ENCODE measurements around the gene LRRN4. TPM values are rescaled to one million over a fixed set of nuclear protein-coding genes. Genes with fewer than 3 reads are reported as not detected.
A peak's percentile ranks its signal among the peaks of the same experiment; 100 is the strongest.

The LRRN4 gene
- total RNA-seq, 2 donors from 2014 or later, result 15.0 to 36.7 TPM

- Histone ChIP-seq H3K4me3 (no peak overlapping the region), H3K9me3 (no peaks in the 10 kb centered on the region), H3K4me1 (no peaks in the 10 kb centered on the region), H3K27ac (no peak overlapping the region), H3K27me3 (no peaks in the 10 kb centered on the region), H3K36me3 (no peaks in the 10 kb centered on the region)
- TF ChIP-seq CTCF (IDR thresholded peaks at IDR 0.05), result no peak
- DNase-seq (ENCODE audit: low spot score), result no peak
Measured at GRCh38 chr20:6095409-6095808, 41.5 kb upstream of the LRRN4 start.

- Histone ChIP-seq H3K4me3 (no peak overlapping the region), H3K27ac (no peak overlapping the region), H3K36me3 (no peaks in the 10 kb centered on the region), H3K4me1 (no peaks in the 10 kb centered on the region), H3K9me3 (no peaks in the 10 kb centered on the region), H3K27me3 (no peaks in the 10 kb centered on the region)
- no peak for TF ChIP-seq CTCF (IDR thresholded peaks at IDR 0.05)
- no peak for DNase-seq (ENCODE audit: low spot score)
Measured at GRCh38 chr20:6094565-6094964, 40.7 kb upstream of the LRRN4 start.

- no peak for DNase-seq (ENCODE audit: low spot score)
- H3K4me3 ChIP-seq, result no peak overlapping the region
- H3K4me1 ChIP-seq, result no peaks in the 10 kb centered on the region
- no peaks in the 10 kb centered on the region for H3K9me3 ChIP-seq
- H3K27me3 ChIP-seq, result no peaks in the 10 kb centered on the region
- H3K27ac ChIP-seq, result no peak overlapping the region
- no peaks in the 10 kb centered on the region for H3K36me3 ChIP-seq
- no peak for TF ChIP-seq CTCF (IDR thresholded peaks at IDR 0.05)
Measured at GRCh38 chr20:6094063-6094462, 40.2 kb upstream of the LRRN4 start.

- Histone ChIP-seq H3K4me3 (no peak overlapping the region), H3K9me3 (no peaks in the 10 kb centered on the region), H3K27me3 (no peaks in the 10 kb centered on the region), H3K4me1 (no peaks in the 10 kb centered on the region), H3K27ac (no peak overlapping the region), H3K36me3 (no peaks in the 10 kb centered on the region)
- no peak for TF ChIP-seq CTCF (IDR thresholded peaks at IDR 0.05)
- DNase-seq (ENCODE audit: low spot score), result no peak
Measured at GRCh38 chr20:6091661-6092060, 37.8 kb upstream of the LRRN4 start.

GRCh38 chr20:6086868-6087267 lies 33.0 kb upstream of the LRRN4 start:
- Histone ChIP-seq H3K36me3 (no peaks in the 10 kb centered on the region), H3K27me3 (no peaks in the 10 kb centered on the region), H3K27ac (no peak overlapping the region), H3K4me3 (no peak overlapping the region), H3K4me1 (no peaks in the 10 kb centered on the region), H3K9me3 (no peaks in the 10 kb centered on the region)
- no peak for DNase-seq (ENCODE audit: low spot score)
- no peak for TF ChIP-seq CTCF (IDR thresholded peaks at IDR 0.05)

- peaks cover 0 to 3% of the 10 kb centered on the region in 2 donors for H3K4me1 ChIP-seq
- no peak overlapping the region for H3K4me3 ChIP-seq
- H3K27me3 ChIP-seq, result no peaks in the 10 kb centered on the region
- no peak for TF ChIP-seq CTCF (IDR thresholded peaks at IDR 0.05)
- no peaks in the 10 kb centered on the region for H3K9me3 ChIP-seq
- H3K27ac ChIP-seq, result no peak overlapping the region
- H3K36me3 ChIP-seq, result no peaks in the 10 kb centered on the region
- DNase-seq (ENCODE audit: low spot score), result peak; percentile 48
Measured at GRCh38 chr20:6083926-6084325, 30.1 kb upstream of the LRRN4 start.

Measured in right atrium auricular region (tissue), 2 donors.